ENCODE measurements around the gene SLC6A19.

The SLC6A19 gene

GRCh38 chr5:1187234-1187949 lies 14.0 kb upstream of the SLC6A19 start:
- Histone ChIP-seq H3K4me3 (ENCODE audit: insufficient read depth, low read depth, low read length) (no peak overlapping the region), H3K36me3 (ENCODE audit: control insufficient read depth, insufficient read depth, low read length) (no peaks in the 10 kb centered on the region), H3K27ac (ENCODE audit: insufficient read depth, low read depth, low read length, poor library complexity, severe bottlenecking) (no peak overlapping the region), H3K4me1 (ENCODE audit: control insufficient read depth, insufficient read depth, low read length) (peaks cover 12% of the 10 kb centered on the region), H3K9me3 (ENCODE audit: control insufficient read depth, low read length) (no peaks in the 10 kb centered on the region), H3K27me3 (ENCODE audit: control insufficient read depth, insufficient read depth, low read length, poor library complexity, severe bottlenecking) (peaks cover 5% of the 10 kb centered on the region)
- 78 to 83% methylated on average over 18 of the region's 18 CpGs for WGBS, 2 experiments

GRCh38 chr5:1187950-1188334 lies 13.5 kb upstream of the SLC6A19 start:
- WGBS, 2 experiments, result 86 to 92% methylated on average over 8 of the region's 8 CpGs
- Histone ChIP-seq H3K27me3 (ENCODE audit: control insufficient read depth, insufficient read depth, low read length, poor library complexity, severe bottlenecking) (peaks cover 7% of the 10 kb centered on the region), H3K9me3 (ENCODE audit: control insufficient read depth, low read length) (no peaks in the 10 kb centered on the region), H3K4me3 (ENCODE audit: insufficient read depth, low read depth, low read length) (no peak overlapping the region), H3K27ac (ENCODE audit: insufficient read depth, low read depth, low read length, poor library complexity, severe bottlenecking) (no peak overlapping the region), H3K36me3 (ENCODE audit: control insufficient read depth, insufficient read depth, low read length) (no peaks in the 10 kb centered on the region), H3K4me1 (ENCODE audit: control insufficient read depth, insufficient read depth, low read length) (peaks cover 6% of the 10 kb centered on the region)

GRCh38 chr5:1188464-1188863 lies 12.9 kb upstream of the SLC6A19 start:
- Histone ChIP-seq H3K27me3 (ENCODE audit: control insufficient read depth, insufficient read depth, low read length, poor library complexity, severe bottlenecking) (peaks cover 12% of the 10 kb centered on the region), H3K36me3 (ENCODE audit: control insufficient read depth, insufficient read depth, low read length) (no peaks in the 10 kb centered on the region), H3K4me3 (ENCODE audit: insufficient read depth, low read depth, low read length) (no peak overlapping the region), H3K9me3 (ENCODE audit: control insufficient read depth, low read length) (no peaks in the 10 kb centered on the region), H3K27ac (ENCODE audit: insufficient read depth, low read depth, low read length, poor library complexity, severe bottlenecking) (no peak overlapping the region), H3K4me1 (ENCODE audit: control insufficient read depth, insufficient read depth, low read length) (peaks cover under 1% of the 10 kb centered on the region)
- 51 to 60% methylated on average over 5 to 6 of the region's 6 CpGs for WGBS, 2 experiments

GRCh38 chr5:1189269-1189668 lies 12.1 kb upstream of the SLC6A19 start:
- H3K4me3 ChIP-seq (ENCODE audit: insufficient read depth, low read depth, low read length), result no peak overlapping the region
- H3K4me1 ChIP-seq (ENCODE audit: control insufficient read depth, insufficient read depth, low read length), result no peaks in the 10 kb centered on the region
- H3K27ac ChIP-seq (ENCODE audit: insufficient read depth, low read depth, low read length, poor library complexity, severe bottlenecking), result no peak overlapping the region
- WGBS, 2 experiments, result 95 to 96% methylated on average over 10 of the region's 10 CpGs
- no peaks in the 10 kb centered on the region for H3K9me3 ChIP-seq (ENCODE audit: control insufficient read depth, low read length)
- H3K36me3 ChIP-seq (ENCODE audit: control insufficient read depth, insufficient read depth, low read length), result no peaks in the 10 kb centered on the region
- H3K27me3 ChIP-seq (ENCODE audit: control insufficient read depth, insufficient read depth, low read length, poor library complexity, severe bottlenecking), result peaks cover 12% of the 10 kb centered on the region

GRCh38 chr5:1190278-1190677 lies 11.1 kb upstream of the SLC6A19 start:
- Histone ChIP-seq H3K27ac (ENCODE audit: insufficient read depth, low read depth, low read length, poor library complexity, severe bottlenecking) (no peak overlapping the region), H3K36me3 (ENCODE audit: control insufficient read depth, insufficient read depth, low read length) (no peaks in the 10 kb centered on the region), H3K27me3 (ENCODE audit: control insufficient read depth, insufficient read depth, low read length, poor library complexity, severe bottlenecking) (peaks cover 12% of the 10 kb centered on the region), H3K9me3 (ENCODE audit: control insufficient read depth, low read length) (no peaks in the 10 kb centered on the region), H3K4me3 (ENCODE audit: insufficient read depth, low read depth, low read length) (no peak overlapping the region), H3K4me1 (ENCODE audit: control insufficient read depth, insufficient read depth, low read length) (no peaks in the 10 kb centered on the region)
- 88% methylated on average over 12 of the region's 12 CpGs for WGBS, 2 experiments

- no peaks in the 10 kb centered on the region for H3K9me3 ChIP-seq (ENCODE audit: control insufficient read depth, low read length)
- peaks cover 12% of the 10 kb centered on the region for H3K27me3 ChIP-seq (ENCODE audit: control insufficient read depth, insufficient read depth, low read length, poor library complexity, severe bottlenecking)
- no peak overlapping the region for H3K4me3 ChIP-seq (ENCODE audit: insufficient read depth, low read depth, low read length)
- H3K36me3 ChIP-seq (ENCODE audit: control insufficient read depth, insufficient read depth, low read length), result no peaks in the 10 kb centered on the region
- 77 to 78% methylated on average over 6 of the region's 6 CpGs for WGBS, 2 experiments
- no peaks in the 10 kb centered on the region for H3K4me1 ChIP-seq (ENCODE audit: control insufficient read depth, insufficient read depth, low read length)
- H3K27ac ChIP-seq (ENCODE audit: insufficient read depth, low read depth, low read length, poor library complexity, severe bottlenecking), result no peak overlapping the region
Observed at GRCh38 chr5:1190837-1191239, 10.6 kb upstream of the SLC6A19 start.

GRCh38 chr5:1192971-1193590 lies 8.3 kb upstream of the SLC6A19 start:
- Histone ChIP-seq H3K27me3 (ENCODE audit: control insufficient read depth, insufficient read depth, low read length, poor library complexity, severe bottlenecking) (peaks cover 12% of the 10 kb centered on the region), H3K4me3 (ENCODE audit: insufficient read depth, low read depth, low read length) (no peak overlapping the region), H3K36me3 (ENCODE audit: control insufficient read depth, insufficient read depth, low read length) (no peaks in the 10 kb centered on the region), H3K9me3 (ENCODE audit: control insufficient read depth, low read length) (no peaks in the 10 kb centered on the region), H3K27ac (ENCODE audit: insufficient read depth, low read depth, low read length, poor library complexity, severe bottlenecking) (no peak overlapping the region), H3K4me1 (ENCODE audit: control insufficient read depth, insufficient read depth, low read length) (no peaks in the 10 kb centered on the region)
- WGBS, 2 experiments, result 79 to 80% methylated on average over 18 of the region's 18 CpGs

GRCh38 chr5:1193591-1193985 lies 7.8 kb upstream of the SLC6A19 start:
- H3K4me1 ChIP-seq (ENCODE audit: control insufficient read depth, insufficient read depth, low read length), result no peaks in the 10 kb centered on the region
- 92% methylated on average over 28 of the region's 28 CpGs for WGBS, 2 experiments
- no peak overlapping the region for H3K27ac ChIP-seq (ENCODE audit: insufficient read depth, low read depth, low read length, poor library complexity, severe bottlenecking)
- H3K4me3 ChIP-seq (ENCODE audit: insufficient read depth, low read depth, low read length), result no peak overlapping the region
- H3K27me3 ChIP-seq (ENCODE audit: control insufficient read depth, insufficient read depth, low read length, poor library complexity, severe bottlenecking), result peaks cover 12% of the 10 kb centered on the region
- H3K36me3 ChIP-seq (ENCODE audit: control insufficient read depth, insufficient read depth, low read length), result no peaks in the 10 kb centered on the region
- H3K9me3 ChIP-seq (ENCODE audit: control insufficient read depth, low read length), result no peaks in the 10 kb centered on the region

GRCh38 chr5:1194378-1194777 lies 7.0 kb upstream of the SLC6A19 start:
- no peak overlapping the region for H3K27ac ChIP-seq (ENCODE audit: insufficient read depth, low read depth, low read length, poor library complexity, severe bottlenecking)
- no peaks in the 10 kb centered on the region for H3K36me3 ChIP-seq (ENCODE audit: control insufficient read depth, insufficient read depth, low read length)
- no peaks in the 10 kb centered on the region for H3K4me1 ChIP-seq (ENCODE audit: control insufficient read depth, insufficient read depth, low read length)
- H3K27me3 ChIP-seq (ENCODE audit: control insufficient read depth, insufficient read depth, low read length, poor library complexity, severe bottlenecking), result peaks cover 12% of the 10 kb centered on the region
- WGBS, 2 experiments, result 93 to 94% methylated on average over 6 of the region's 6 CpGs
- no peak overlapping the region for H3K4me3 ChIP-seq (ENCODE audit: insufficient read depth, low read depth, low read length)
- no peaks in the 10 kb centered on the region for H3K9me3 ChIP-seq (ENCODE audit: control insufficient read depth, low read length)

- WGBS, 2 experiments, result 94% methylated on average over 5 of the region's 5 CpGs
- H3K9me3 ChIP-seq (ENCODE audit: control insufficient read depth, low read length), result no peaks in the 10 kb centered on the region
- H3K4me1 ChIP-seq (ENCODE audit: control insufficient read depth, insufficient read depth, low read length), result no peaks in the 10 kb centered on the region
- no peaks in the 10 kb centered on the region for H3K36me3 ChIP-seq (ENCODE audit: control insufficient read depth, insufficient read depth, low read length)
- H3K27me3 ChIP-seq (ENCODE audit: control insufficient read depth, insufficient read depth, low read length, poor library complexity, severe bottlenecking), result peaks cover 12% of the 10 kb centered on the region
- H3K27ac ChIP-seq (ENCODE audit: insufficient read depth, low read depth, low read length, poor library complexity, severe bottlenecking), result no peak overlapping the region
- no peak overlapping the region for H3K4me3 ChIP-seq (ENCODE audit: insufficient read depth, low read depth, low read length)
Observed at GRCh38 chr5:1195439-1195838, 6.0 kb upstream of the SLC6A19 start.
